DMS 273 (cell line): ENCODE measurements around the gene GPBP1.
A peak's percentile ranks its signal among the peaks of the same experiment; 100 is the strongest.
"Not testable (repeated sequence)": the region's sequence is repeated elsewhere in the genome, so short reads cannot be mapped to it uniquely, and the experiment has no call there.

Experiments
- DNase-seq: peaks from one replicate; lab custom pipeline; 2025; ENCODE audit not compliant: unreplicated experiment; lab: John Stamatoyannopoulos, UW

The GPBP1 gene

DNA sequence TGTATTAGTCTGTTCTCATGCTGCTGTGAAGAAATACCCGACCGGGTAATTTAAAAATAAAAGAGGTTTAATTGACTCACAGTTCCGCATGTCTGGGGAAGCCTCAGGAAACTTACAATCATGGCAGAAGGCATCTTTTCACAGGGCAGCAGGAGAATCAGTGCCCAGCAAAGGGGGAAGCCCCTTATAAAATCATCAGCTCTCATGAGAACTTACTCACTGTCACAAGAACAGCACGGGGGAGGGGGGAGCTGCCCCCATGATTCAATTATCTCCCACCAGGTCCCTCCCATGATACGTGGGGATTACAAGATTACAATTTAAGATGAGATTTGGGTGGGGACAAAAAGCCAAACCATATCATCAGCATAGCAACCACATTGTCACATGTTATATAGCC lies 102.5 kb downstream of the GPBP1 start:
- no peak for DNase-seq

DNA sequence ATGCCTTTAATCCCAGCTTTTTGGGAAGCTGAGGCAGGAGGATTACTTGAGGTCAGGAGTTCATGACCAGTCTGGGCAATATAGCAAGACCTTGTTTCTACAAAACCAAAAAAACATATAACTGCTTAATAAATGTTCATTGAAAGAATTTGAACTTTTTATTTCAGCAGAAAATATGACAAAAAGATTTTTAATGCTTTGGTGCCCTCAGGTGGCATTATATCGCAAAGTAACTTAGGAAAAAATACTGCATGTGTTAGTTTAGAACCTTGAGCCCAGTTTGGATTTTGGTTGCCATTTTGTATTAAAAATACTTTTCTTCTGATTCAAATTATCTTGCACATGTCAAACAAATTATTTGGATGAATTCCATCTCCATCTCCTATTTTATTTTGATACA lies 103.2 kb downstream of the GPBP1 start:
- peak; percentile 44 for DNase-seq

DNA sequence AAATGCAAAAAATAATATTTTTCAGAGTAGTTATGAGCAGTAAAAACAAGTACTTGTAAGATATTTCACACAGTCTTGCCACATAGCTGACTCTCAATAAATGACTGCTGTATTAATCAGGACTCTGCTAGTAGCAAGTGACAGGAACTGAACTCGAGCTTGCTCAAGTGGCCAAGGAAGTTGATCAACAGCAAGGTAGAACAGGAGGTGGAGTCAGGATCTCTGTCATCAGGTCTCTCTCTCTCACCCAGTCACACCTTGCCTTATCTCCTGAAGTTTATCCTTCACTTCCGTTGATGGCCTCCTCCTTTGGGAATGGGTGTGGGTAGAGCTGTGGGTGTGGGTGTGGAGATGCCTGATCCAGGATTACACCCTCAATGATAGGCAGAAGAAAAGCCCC lies 107.0 kb downstream of the GPBP1 start:
- DNase-seq: no peak

DNA sequence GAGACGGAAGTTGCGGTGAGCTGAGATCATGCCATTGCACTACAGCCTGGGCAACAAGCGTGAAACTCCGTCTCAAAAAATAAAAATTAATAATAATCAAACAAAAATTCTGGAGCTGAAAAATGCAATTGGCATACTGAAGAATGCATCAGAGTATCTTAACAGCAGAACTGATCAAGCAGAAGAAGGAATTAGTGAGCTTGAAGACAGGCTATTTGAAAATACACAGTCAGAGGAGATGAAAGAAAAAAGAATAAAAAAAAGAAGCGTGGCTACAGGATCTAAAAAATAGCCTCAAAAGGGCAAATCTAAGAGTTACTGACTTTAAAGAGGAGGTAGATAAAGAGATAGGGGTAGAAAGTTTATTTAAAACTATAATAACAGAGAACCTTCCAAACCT lies 111.2 kb downstream of the GPBP1 start:
- DNase-seq: not testable (repeated sequence)

DNA sequence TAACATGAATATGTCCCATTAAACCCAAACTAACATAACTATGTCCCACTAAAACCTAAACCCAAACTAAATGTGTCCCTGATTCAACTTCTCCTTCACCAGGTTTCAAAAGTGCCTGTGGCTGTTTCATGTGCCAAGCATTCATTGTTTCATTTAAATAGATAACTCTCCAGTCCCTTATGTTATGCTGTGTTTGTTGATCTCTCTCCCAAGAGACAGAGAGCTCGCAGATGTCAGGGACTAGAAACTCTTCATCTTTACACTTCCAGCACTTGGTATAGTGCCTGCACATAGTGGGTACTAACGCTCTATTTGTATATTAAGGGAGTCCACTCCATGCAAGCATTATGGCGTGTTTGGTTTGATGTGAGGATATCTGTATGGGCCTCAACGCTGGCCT lies 118.0 kb downstream of the GPBP1 start:
- no peak for DNase-seq

DNA sequence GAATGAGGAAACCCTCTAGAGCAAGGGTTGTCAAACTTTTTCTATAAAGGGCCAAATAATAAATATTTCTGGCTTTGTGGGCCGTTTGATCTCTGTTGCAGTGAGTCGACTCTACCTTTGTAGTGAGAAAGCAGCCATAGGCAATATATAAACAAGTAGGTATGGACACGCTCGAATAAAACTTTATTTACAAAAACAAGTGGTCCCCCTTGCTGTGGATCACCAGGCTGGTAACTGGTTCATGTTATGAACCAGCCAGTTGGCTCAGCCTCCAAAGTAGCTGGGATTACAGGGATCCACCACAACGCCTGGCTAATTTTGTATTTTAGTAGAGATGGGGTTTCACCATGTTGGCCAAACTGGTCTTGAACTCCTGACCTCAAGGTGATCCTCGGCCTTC lies 118.5 kb downstream of the GPBP1 start:
- no peak for DNase-seq

DNA sequence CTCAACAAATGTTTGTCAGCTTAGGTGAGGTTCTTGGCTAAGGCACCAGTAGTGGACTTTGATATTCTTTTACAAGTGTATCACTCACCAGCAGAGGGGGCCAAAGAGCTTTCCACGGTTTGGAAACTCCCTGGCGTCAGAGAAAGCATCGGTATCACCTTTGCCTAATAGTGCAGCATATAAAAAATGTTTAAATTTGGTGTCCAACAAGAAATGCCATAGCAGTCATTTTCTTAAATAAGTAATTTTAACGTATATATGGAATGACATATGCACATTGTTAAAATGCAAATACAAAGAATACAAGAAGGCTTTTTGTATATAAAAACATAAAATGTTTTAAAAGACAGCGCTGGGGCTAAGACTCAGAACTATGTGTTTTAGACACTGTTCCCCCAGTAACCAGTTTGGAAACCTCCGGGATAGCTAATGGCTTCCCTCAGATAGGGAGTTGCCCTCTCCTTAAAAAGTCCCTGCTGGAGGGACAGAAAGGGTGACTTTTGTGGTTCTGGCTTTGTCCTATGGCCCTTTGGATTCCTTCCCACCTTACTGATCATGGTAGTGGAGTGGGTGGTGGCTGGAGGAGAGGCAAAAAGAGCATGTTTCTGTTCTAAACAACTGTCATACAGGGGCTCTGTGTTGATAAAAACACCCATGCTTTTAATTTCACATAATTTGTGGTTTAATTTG lies 124.6 kb downstream of the GPBP1 start:
- peak; percentile 94 for DNase-seq

DNA sequence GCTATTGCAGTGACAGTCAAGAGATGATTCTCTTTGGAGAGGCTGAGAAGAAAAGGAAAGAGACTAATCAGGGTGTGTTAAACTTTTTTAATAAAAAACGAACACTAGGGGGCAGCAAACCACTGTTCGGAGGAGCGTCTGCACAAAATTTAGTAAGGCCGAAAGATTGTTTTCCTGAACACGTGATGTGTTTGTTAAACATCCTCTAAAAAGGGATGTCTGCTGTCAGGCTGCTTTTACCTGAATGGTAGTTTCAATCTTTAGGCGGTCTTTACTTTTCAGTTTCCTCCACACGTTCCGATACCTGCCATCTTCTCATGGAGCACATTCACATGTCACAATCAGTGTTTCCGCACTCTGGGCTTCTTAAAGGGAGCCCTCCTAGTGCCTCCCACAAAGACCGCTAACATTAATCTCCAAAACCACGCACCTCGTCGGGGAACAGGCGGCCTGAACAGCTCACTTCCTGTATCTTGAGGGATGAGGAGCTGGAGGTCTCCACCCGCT lies 125.2 kb downstream of the GPBP1 start:
- DNase-seq: peak; percentile 90

DNA sequence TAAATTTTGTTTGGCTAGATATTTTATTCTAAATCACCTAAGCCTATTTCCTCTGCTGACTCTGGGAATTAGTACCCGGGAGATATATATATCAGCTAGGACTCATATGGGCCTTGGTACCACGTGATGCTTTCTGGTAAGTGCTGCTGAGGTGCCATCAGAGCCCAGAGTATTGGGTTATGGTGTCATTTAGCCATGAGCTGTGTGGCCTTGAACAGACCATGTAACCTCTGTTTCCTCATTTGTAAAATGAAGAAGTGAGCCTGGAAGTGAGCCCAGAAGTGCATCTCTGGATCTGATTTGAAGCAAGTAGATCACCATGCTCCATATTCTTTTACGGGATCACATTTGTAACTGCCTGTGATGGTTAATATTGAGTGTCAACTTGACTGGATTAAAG lies 126.1 kb downstream of the GPBP1 start:
- no peak for DNase-seq

DNA sequence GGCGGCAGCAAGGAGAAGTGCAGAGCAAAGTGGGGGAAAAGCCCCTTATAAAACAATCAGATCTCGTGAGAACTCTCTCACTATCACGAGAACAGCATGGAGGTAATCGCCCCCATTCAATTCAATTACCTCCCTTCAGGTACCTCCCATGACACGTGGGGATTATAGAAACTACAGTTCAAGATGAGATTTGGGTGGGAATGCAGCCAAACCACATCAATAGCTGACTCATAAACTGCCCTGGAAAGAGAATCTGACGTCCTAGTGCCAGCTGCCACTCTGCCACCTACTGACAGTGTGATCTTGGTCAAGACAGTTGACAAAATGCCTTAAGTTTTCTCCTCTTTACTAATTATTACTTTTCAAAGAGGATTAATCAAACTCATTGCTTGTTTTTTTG lies 128.3 kb downstream of the GPBP1 start:
- peak; percentile 73 for DNase-seq

DNA sequence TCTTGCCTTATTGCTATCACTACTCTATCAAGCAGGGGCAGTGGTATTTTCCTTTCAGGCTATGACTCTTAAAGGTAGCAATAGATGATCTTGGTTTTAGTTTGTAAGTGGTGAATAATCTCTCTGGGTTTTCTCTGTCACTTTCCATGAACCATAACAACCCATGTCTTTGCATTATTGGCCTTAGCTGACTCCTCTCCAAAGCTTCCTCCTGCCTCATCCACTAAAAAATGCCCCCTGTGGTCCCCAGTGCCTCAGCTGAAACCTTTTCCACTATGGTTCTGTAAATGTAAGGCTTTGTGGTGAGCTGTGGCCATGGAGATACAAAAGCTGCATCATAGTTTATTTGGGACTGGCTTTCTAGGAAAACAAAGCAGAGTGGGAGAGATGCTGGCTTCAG lies 128.8 kb downstream of the GPBP1 start:
- DNase-seq: no peak

DNA sequence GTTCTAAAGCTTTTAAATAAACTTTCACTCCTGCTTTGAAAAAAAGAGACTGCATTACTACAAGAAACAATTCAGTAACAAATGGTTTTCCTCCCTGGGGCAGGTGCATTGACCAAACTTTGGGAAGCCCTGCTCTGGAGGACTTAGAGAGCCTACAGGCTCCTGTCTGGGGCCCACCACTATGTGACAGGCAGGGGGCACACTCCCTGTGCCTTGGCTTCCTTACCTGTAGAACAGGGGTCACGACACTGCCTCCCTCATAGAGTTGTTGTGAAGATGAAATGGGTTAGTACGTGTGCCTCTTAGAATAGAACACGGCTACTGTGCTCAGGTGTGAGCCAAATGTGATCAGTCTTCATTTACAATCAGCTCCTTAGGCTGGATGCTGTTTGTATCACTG lies 130.1 kb downstream of the GPBP1 start:
- DNase-seq: peak; percentile 9

DNA sequence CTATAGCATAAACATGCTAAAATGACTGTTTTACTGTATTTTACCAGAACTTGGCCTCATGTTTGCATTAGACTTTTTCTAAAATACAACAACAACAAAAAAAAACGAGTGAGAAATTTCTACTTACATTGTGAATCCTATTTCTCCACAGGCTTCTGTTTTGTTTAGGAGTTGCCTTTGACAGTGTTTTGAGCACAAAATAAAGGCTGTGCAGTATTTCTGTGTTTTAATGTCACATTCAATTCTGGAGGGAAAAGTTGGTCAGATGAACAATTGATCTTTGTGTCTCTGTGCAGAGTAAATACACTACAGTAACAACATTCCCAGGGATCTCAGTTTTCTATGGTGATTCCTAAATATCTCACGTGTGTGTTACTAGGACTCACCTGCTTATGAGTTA lies 131.1 kb downstream of the GPBP1 start:
- DNase-seq: no peak

DNA sequence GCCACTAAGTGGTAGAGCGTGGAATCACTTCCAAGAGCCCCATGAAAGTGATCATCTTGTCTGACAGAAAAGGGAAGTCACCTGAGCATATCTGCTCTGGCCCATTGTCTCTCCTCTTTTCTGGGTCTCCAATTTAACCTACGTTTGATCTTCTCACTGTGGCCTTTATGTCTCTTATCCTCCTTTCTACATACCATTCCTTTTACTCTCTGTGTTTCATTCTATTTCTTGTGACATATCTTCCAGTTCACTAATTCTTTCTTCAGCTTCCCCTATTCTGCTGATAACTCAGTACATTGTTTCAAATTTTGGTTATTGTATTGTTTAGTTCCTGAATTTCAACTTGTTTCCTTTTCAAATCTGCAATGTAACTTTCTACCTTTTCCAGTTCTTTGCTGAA lies 132.5 kb downstream of the GPBP1 start:
- DNase-seq: no peak

DNA sequence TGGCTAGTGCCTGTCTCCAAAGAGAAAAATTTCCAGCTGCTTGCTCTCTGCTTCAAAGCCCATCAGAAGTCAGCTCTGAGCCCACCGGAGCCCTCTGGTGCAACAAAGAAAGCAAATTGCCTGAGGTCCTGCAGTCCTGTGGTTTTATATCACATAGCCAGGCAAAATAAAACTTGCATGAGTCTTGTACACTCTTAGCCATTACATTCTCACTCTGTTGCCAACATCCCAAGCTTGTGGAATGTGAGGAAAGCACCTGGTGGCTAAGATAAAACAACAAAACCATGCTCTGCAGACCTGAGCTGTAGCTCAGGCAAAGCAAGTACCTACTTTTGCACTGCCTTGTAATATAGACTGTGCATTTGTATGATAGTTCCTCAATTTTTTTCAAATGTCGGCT lies 133.7 kb downstream of the GPBP1 start:
- no peak for DNase-seq

DNA sequence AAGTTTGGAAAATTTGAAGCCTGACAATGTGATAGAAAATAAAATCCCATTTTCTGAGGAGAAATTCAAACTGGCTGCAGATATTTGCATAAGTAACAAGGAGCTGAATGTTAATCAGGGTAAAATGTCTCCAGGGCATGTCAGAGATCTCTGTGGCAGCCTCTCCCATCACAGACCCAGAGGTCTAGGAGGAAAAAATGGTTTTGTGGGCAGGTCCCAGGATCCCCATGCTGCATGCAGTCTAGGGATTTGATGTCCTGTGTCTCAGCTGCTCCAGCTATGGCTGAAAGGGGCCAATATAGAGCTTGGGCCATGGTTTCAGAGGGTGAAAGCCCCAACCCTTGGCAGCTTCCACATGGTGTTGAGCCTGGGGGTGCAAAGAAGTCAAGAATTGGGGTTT lies 135.2 kb downstream of the GPBP1 start:
- not testable (repeated sequence) for DNase-seq

DNA sequence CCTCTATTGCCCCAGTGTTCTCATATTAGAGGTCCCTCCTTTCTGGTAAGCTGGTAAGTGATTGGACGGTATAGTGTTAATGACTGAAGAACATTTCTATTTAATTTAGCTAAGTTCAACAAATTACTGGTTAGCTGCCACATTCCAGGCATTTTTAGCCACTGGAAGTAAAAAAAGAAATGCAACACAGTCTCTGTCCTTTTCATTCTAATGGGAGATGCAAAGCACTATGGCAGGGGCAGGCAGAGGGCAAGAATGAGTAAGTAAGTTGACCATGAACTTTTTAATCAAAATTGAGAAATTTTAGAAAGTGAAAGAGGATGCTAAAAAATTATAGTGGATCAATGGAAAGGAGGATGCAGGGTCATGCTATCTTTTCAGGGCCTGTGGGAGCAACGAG lies 137.4 kb downstream of the GPBP1 start:
- no peak for DNase-seq

DNA sequence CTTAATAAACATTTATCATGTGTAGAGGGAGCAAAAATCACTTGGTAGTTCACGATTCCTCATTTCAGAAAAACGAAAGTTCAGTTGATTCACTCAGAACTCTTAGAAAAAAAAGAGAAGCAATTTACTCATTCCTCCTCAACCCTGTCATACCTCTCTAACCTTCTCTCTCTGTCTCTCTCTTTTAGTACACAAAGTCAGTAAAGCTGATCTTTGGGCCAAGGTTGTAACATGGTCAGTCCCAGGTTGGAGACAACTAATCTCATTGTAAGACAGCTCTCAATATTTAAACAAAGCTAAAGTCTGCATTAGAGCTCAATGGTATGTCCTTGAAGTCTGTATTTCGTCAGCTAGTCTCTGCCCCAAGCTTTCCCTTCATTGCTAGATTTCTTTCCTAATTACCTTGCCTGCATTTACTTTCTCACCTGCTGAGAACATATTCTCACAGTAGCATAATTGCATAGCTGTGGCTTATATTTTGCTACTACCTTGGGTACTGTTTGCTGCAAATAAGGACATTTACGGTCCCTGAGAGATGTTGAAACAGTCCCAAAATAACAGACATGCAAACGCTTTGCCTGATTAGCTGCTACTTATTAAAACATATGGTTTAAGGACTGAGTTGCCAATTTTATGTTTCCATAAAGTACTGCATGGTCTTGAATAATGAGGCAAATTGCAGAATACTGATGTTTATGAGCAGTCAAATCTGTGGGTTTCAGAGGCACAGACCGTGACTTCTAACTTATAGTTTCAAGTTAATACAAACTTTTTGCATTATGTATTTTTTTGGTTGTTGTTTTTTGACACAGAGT lies 138.3 kb downstream of the GPBP1 start:
- DNase-seq: no peak

DNA sequence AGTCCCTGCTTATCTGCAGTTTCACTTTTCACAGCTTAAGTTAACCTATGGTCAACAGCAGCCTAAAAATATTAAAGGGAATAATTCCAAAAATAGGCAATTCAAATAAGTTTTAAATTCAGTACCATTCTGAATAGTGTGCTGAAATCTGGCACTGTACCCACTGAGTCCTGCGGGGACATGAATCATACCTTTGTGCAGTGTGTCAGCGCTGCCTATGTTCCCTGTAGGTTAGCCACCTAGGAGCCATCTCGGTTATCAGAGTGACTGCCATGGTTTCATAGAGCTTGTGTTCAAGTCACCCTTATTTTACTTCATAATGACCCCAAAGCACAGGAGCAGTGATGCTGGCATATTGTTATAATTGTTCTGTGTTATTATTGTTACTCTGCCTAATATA lies 139.9 kb downstream of the GPBP1 start:
- DNase-seq: no peak
